GM12872 (cell line): ENCODE measurements around the gene TAF1B.

ENCODE experiments used
- CTCF ChIP-seq: IDR thresholded peaks from 3 replicates; pipeline ENCODE4 v1.5.1; 2011; ENCODE audit warnings: low read depth, mild to moderate bottlenecking, low read length, moderate library complexity; ENCODE audit not compliant: insufficient read depth

The TAF1B gene

GRCh38 chr2:9941996-9942390 is 98.7 kb downstream of the TAF1B start:
- TF ChIP-seq CTCF = no peak

- no peak for TF ChIP-seq CTCF
Measured at GRCh38 chr2:9944330-9944758, 101.1 kb downstream of the TAF1B start.

- no peak for TF ChIP-seq CTCF
Measured at GRCh38 chr2:9945596-9945995, 102.3 kb downstream of the TAF1B start.

- no peak for TF ChIP-seq CTCF
Measured at GRCh38 chr2:9946076-9946475, 102.8 kb downstream of the TAF1B start.

GRCh38 chr2:9946818-9947217 is 103.5 kb downstream of the TAF1B start:
- TF ChIP-seq CTCF = no peak

GRCh38 chr2:9948721-9949120 is 105.4 kb downstream of the TAF1B start:
- no peak for TF ChIP-seq CTCF

GRCh38 chr2:9949239-9949991 is 106.1 kb downstream of the TAF1B start:
- TF ChIP-seq CTCF = no peak
